EL (cell line): ENCODE results near the gene NXPH3.
"Not testable (repeated sequence)": the region's sequence is repeated elsewhere in the genome, so short reads cannot be mapped to it uniquely, and the experiment has no call there.

ENCODE experiments used
- DNase-seq: peaks from one replicate; pipeline ENCODE4 v3.0.0-alpha.2; 2016

Gene NXPH3

DNA sequence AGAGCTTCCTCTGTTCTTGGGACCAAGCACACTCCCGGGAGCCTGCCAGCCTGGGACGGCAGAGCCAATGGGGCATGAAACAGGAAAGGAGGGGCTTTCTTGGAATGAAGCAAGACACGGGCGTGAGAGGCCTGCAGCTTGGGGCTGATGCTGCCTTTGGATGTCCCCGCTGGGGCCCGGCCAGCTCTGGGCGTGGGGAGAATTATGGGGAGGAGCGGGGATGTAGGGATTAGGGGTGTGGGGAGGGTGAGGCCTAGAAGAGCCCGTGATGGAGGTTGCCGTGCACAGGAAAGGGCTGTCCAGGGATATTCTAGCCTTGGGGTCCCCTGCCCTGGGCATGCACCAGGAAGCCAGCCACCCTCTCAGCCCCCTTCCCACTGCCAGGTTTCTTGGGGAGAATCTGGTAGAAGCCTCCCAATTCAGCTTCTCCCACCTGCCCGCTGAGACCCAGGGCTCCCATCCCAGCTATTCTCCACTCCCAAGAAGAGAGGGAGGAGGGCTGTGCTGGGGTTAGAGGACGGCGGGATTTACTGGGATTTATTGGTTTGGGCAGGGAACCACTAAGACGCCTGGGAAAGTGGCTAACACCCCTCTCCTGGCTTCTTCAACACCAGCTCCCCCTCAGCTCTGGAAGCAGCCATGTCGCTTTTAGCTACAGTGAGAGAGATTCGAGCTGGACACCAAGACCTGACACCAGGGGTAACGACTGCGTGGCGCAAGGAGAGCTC is 20.0 kb upstream of the NXPH3 start:
- no peak for DNase-seq

DNA sequence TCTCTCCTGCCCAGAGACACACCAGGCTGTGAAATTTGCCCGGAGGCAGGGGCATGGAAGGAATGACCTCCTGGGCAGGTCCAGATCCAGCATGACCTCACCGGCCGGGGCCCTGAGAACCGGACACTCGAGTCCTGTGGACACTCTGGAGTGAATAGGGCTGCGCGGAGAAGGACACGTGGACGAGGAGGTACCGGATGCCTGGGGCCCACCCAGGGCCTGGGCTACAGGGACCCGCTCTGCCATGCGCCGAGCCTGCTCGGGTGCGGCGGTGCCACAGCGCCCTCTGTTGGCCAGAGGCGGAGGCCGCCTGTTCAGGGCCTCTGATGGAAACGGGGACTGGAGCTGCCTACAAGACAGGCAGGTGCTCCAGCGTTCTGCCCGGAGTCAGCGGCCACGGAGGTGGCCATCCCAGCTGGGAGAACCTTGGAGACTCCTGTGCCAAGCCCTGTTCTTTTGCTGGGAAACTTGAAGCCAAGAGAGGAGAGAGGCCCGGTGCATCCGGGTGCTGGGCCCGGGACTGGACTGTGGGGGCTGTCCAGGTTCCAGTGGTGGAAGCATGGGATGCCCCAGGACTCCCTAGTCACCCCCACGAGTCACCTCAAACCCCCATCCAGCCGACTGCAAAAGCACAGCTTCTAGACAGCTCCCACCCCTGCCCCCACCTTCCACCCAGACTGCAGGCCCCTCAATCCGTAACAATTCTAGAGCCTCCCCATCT is 19.3 kb upstream of the NXPH3 start:
- DNase-seq: peak; percentile 74

DNA sequence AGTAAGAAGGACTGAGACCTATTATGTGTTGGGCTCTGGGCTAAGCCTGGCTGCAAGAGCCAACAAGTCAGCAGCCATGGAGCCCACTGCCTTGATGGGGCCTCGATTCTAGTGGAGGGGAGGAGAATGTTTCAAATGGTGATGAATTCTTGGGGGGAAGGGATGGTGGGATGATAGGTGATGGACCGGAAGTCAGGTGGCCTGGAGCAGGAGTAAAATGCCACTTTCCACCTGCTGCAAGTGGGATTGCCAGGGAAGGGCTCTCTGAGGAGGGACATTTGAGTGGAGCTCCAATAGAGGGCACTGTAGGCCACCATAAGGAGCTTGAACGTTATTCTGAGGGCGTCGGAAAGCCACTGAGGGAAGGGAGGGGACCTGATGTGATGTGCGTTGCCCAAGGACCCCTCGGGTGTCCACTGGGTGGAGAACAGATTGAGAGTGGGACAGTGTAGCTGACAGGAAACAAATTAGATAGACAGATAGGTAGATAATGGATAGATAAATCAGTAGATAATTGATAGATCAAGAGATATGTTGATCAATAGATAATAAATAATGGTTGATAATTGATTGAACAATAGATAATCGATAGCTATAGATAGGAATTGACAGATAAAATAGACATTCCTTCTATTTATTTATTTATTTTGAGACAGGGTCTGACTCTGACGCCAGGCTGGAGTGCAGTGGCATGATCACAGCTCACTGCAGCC is 18.2 kb upstream of the NXPH3 start:
- peak; percentile 53 for DNase-seq

DNA sequence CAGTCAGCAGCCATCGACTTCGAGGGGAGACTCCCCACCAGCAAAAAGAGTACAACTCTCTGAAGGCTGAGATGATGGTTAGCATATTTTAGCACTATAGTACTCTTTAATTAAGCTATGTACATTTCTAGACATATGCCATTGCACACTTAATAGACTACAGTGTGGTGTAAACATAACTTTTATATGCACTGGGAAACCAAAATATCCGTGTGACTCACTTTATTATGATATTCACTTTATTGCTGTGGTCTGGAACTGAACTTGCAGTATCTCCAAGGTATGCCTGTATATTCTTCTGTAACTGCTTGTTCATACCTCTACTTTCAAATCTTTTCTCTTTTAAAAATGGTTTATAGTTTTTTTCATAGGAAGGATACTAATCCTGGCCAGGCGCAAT is 11.0 kb upstream of the NXPH3 start:
- no peak for DNase-seq

DNA sequence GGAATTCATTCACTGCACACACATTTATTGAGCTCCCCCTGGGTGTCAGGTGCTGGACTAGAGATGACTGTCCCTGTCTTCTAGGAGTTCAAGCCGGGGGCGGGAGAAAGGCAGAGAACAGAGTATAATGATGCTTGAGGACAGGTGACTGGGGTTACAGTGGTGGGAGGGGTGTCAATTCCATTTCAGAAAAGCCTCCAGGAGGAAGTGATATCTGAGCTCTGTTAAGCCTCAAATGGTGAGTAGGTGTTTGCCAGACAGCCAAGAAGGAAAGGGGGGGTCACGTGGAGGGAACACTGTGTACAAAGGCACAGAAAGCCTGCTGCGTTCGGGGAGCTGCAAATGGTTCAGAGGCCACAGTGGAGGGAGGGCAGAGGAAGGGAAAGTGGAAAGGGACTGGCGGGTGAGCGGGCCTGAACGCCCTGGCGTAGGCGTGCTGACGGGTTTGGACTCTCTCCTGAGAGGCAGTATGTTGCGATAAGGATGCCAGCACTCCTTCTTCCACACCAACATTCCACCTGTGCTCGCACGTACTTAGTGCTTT is 9.7 kb upstream of the NXPH3 start:
- no peak for DNase-seq

DNA sequence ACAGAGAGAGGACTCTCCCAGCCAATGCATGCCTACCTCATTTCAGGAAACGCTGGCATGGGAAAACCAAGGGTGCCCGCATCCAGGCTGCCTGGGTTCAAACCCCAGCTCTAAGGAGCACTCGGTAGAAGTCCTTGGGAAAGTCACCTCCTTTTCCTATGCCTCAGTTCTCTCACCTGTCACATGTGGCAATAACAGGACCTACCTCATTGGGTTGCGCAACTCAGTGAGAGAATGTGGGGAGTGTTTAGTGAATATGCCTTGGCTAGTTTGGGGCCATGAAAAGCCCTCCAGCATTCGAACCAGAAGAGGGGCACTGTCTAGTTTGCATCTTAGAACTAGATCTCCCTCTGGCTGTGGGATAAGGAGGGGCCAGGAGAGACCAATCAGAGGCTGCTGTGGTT is 9.0 kb upstream of the NXPH3 start:
- DNase-seq: no peak

DNA sequence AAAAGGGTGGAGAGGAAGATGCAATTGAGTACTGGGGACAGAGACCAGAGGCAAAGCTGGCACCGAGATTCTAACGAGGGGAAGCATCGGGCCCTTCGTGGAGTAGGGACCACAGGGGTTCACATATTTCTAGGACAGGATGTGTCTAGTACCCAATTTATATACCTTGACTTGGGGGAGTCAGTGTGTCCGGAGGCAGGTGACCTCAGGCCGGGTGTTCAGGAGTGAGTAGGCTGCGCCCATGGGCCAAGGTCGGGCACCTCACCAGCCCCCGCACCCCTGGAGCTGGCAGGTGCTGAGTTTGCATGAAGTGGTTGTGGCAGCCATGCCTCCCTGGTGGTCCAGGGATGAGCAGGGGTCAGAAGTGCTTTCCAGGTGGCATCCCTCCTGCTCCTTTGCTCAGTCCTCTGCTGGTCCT is 8.6 kb upstream of the NXPH3 start:
- no peak for DNase-seq

DNA sequence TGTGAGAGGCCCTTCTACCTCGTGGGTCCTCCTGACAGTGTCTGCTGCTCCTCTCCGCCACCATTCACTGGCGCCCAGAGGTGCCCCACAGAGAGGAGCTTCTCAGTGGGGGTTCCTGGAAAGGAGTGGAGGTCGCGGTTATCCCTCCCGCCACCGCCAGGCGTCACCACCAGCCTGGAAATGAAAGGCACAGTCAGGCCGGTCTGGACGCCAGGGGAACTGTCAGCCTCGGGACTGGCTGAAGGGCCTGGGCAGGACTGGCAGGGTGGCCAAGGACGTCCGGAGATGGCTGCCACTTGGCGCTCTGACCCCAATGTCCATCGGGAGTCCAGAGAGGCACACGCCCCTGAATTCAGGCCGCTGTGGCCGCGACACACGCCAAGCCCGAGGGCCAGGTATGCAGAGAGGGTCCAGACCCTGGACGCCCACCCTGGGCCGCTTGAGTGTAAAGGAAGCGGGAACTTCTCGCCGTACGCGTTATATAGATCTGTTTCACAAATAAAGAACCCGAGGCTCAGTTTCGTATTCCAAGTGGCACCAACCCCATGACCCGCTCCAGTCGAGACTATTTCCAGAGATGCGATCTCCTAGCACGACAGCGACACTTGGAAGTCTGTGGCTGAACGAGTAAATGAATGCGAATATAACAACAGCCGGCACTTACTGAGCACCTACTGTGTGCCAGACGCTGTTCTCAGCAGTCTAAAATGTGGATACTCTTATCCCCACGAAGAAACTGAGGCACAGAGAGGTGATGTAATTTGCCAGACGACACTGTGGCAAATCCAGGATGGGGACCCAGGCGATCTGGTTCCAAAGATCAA is 7.6 kb upstream of the NXPH3 start:
- DNase-seq: peak; percentile 83

DNA sequence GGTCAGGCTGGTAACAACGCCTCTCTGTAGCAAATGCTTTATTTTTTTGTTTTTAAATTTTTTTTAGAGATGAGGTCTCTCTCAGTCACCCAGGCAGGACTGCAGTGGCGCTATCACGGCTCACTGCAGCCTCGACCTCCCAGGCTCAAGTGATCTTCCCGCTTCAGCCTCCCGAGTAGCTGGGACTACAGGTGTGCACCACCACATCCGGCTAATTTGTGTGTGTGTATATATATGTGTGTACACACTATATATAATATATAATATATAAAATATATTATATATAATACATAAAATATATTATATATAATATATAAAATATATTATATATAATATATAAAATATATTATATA is 7.0 kb upstream of the NXPH3 start:
- not testable (repeated sequence) for DNase-seq

DNA sequence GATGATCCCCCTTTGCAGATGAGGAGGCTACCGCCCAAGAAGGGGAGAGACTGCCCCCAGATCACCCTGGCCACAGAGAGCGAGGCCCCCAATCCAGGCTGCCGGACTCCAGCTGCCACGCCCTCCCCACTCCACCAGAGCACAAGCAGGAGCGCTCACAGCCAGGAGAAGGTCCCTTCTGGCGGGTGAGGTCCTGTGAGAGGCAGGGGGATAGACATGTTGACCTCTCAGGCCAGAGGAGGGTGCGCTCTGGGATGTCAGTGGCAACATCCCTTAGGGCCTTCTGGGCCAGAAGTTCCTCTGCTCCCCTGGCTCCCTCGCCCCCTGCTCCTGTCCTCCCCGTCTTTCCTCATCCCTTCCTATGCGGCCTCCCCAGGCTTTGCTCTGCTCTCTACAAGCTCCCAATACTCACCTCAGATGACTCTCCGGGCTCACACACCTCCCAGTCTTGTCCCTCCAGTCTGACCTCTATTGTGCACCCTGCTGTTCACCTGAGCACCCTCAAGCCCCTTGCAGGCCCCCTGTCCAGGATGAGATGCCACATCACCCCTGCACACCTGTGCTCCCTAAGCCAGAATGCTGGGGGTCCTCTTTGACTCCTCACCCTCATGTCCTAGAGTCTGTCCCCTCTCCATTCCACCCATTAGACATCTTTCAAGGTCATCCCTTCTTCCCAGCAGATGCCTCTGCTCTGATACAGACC is 5.0 kb upstream of the NXPH3 start:
- no peak for DNase-seq

DNA sequence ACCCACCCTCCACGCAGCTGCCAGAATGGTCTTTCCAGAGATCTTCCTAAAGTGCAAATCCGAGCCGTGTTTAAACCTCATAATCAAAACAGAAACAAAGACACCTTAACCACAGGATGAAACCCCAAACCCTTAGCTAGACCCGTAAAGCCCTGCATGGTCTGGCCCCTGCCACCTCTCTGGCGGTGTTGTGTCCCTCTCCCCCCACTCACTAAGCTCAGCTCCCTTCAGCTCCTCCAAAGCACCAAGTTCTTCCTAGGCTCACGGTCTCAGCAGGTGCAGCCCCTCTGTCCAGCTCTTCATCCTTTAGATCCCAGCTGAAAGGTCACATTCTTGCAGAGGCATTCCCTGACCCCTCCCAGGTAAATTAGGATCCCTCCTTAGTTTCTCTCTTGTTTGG is 4.4 kb upstream of the NXPH3 start:
- DNase-seq: no peak

DNA sequence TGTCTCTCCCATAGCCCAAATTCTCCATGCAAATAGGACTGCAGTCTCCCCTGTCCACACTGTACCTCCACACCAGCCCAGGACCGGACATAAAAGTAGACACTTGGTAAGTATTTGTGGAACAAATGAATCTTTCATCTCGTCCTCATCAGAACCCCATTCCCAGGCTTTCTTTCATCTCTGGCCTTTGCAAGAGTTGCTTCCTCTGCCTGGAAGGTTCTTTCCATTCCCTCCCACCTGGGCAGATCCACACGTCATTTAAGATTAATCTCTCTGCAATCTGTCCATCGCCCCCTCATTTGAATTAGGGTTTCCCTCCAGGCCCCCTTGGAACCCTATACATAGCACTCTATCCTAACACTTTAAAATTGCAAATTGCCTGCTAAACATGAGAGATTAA is 3.9 kb upstream of the NXPH3 start:
- no peak for DNase-seq

DNA sequence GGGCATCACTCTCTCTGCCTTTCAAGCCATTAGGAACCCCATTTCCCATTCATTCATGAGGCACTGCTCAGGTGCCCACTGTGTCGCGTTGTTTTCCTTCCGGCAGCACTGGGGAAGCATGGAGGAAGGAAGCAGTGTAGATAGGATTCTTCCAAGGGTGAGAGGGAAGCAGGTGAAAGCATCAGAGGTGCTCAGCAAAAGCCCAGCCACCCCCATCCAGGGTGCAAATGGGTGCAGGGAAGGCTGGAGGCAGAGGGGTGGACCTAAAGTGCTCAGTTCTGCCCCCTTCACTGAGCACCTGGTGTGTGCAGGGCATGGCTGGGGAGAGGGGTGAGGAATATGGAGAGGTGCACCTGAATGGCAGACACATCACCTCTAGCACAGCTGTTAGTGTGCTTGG is 3.4 kb upstream of the NXPH3 start:
- DNase-seq: no peak

DNA sequence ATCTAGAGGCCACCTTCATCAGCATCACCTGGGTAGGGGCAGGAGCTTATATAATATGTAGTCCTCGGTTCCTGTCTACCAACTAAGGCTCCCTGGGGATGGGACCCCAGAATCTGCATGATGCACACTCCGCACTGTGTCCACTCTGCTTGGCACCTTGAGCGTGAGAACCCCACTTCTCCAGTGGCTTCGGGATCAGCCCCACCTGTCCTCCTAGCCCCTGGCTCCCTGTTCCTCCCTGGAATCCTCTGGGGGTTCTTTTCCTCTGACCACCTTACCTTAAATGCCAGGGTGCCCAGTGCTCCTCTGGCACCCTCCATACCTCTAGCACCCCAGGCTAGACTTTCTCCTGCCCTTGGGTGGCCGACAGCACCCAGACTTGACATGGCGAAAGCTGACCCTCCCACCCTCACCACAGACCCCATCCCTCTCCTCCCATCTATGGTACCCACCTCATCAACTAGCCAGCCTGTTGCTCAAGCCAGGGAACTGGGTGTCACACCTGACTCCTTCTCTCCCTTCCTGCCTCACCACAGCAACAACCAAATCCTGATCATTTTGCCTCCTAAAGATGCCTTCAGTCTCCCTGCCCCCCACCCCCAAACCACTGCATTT is 2.8 kb upstream of the NXPH3 start:
- no peak for DNase-seq

DNA sequence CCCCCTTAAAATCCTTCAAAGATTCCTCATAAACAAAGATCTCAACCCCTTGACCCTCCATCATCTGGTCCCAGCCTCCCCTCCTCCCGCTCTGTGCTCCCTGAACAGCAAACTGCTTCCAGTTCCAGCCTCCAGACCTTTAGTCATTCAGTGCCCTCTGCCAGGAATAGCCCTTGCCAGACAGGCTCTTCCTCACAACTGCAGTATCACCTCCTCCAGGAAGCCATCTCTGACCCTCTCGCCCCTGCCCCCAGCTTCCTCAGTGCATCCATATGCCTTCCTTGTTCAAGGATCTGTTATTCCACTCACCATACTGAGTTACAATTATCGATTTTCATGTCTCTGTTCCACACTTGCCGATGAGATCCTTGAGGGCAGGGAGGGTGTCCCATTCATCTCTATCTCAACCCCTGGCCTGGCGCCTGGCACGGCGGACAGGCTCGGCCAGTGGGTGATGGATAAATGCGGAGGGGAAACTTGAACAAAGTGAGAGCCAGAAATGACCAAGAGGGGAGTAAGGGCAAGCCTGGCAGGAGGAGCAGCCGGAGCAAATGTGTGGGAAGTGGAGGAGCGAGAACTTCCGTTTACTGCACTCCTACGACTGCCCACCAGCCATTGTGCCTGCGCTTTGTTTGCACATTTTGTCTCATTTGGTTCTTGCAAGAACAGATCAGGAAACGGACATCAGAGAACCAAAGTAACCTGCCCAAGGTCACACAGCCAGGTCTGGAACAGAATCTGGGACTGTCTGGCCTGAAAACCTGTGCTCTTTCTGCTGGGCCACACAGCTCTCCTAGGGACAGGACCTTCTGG is 2.0 kb upstream of the NXPH3 start:
- no peak for DNase-seq

DNA sequence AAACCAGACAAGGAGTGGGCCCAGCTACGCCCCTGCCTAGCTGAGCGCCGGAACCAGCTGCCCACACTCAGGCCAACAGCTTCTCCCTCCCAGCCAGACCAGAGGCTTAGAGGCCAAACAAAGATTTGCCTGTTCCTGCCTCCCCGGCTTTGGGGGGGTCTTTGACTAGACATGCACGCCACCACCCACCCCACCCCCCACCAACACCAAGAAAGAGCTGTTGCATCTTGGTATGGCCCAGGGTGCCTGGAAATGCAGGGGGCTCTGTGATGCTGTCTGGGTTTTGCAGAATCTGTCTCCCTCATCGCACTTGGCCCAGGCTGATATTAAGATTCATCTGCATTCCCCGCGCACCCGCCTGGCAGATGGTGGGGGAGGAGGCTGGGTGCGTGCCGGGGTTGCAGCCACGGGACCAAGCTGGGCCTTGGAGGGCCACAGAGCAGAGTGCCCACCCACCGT is 1.3 kb upstream of the NXPH3 start:
- DNase-seq: no peak

DNA sequence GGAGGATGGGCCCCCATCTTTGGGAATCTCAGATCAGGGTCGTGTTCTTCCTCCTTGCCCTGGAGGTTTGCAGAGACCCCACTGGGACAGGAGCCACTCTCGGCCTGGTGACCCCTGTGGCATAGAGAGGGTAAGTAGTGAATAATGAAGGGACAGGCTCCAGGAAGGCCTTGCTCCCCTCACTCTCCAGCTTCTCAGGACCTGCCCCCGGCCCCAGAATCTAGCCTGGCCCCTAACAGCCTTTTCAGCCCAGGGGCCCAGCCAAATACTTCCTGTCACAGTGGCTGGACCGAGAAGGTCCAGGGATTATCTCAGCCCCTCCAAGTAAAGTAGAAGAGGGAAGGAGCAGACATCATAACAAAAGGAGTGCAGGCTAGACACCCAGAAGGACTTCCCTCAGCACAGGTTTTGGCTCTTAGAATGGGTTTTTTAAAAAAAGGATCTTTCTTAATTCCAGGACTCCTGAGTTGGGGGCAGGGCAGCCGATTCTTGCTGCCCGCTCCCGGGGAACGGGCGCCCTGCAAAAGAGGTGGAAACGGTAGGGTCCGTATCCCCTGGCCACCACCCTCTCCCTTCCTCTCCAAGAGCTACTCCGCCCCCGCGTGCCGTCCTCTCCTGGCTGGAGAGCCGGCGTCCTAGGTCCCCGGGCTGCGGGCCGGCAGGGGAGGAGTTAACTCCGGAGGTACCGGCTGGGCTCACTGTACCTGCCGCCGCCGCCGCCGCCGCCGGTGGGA is 559 bp upstream of the NXPH3 start:
- DNase-seq: no peak

DNA sequence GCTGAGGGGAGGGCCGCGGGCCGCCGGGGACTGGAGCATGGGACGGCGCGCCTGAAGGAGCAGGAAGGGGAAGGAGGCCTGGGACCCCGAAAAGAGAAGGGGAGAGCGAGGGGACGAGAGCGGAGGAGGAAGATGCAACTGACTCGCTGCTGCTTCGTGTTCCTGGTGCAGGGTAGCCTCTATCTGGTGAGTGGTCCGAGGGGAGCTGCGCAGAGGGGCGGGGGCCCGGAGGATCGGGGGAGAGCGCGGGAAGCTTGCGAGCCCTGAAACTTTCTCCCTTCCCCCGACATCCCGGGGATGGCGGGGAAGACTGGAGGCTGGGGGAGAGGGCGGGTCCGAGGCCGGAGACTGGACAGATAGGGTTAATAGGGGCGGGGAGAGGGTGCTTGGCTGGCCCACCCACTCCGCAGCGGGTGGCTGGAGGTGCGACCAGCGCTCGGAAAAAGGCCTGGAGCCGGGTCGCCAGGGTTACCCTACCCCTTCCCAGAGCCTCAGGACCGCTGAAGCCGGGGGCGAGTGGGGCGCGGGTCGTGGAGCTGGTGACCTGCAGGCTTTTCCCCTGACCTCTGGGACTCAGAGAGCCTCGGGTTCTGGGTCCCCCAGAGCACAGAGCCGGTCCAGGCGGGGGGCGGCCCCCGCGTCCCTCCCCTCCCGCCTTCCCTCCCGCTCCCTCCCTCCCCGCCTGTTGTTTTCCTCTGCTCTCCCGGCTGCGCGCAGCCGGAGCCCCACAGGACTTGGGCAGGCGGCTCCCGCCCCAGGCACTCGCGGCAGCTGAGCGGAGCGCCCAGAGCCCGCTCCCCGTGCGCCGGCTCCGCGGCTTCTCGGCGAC is 631 bp downstream of the NXPH3 start:
- peak; percentile 57 for DNase-seq
